GM13976 (cell line): ENCODE results near the gene SCGB1D4.
"Not testable (repeated sequence)": the region's sequence is repeated elsewhere in the genome, so short reads cannot be mapped to it uniquely, and the experiment has no call there.

Experiments
- DNase-seq: peaks from one replicate; pipeline ENCODE4 v3.0.0; 2012; ENCODE audit warnings: low spot score
- in situ Hi-C: fragments of 300-500 bp; cut with MboI; formaldehyde crosslinking; loops from one replicate; pipeline ENCODE4 v1.12.0; 2022; ENCODE audit warnings: low sequenced_read_pairs, mixed read lengths, inconsistent platforms; ENCODE audit not compliant: unreplicated experiment
- TF ChIP-seq, protein P1 (sequence below): IDR thresholded peaks from 2 replicates; pipeline ENCODE4 v1.5.1; 2012; ENCODE audit warnings: borderline replicate concordance, mild to moderate bottlenecking; ENCODE audit not compliant: insufficient read depth; ENCODE audit errors: extremely low read depth, missing control alignments, control extremely low read depth

SCGB1D4 gene, protein sequence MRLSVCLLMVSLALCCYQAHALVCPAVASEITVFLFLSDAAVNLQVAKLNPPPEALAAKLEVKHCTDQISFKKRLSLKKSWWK

GRCh38 chr11:62298975-62299374 lies at the start of gene SCGB1D4:
Gene SCGB1D4, minus strand, starts transcription at chr11:62299075. Its CDS starts 65 bp downstream, at chr11:62299010.
- TF ChIP-seq, protein P1, sequence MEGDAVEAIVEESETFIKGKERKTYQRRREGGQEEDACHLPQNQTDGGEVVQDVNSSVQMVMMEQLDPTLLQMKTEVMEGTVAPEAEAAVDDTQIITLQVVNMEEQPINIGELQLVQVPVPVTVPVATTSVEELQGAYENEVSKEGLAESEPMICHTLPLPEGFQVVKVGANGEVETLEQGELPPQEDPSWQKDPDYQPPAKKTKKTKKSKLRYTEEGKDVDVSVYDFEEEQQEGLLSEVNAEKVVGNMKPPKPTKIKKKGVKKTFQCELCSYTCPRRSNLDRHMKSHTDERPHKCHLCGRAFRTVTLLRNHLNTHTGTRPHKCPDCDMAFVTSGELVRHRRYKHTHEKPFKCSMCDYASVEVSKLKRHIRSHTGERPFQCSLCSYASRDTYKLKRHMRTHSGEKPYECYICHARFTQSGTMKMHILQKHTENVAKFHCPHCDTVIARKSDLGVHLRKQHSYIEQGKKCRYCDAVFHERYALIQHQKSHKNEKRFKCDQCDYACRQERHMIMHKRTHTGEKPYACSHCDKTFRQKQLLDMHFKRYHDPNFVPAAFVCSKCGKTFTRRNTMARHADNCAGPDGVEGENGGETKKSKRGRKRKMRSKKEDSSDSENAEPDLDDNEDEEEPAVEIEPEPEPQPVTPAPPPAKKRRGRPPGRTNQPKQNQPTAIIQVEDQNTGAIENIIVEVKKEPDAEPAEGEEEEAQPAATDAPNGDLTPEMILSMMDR, result no peak
- in situ Hi-C loops, result no loop called here
- no peak for DNase-seq

- TF ChIP-seq, protein P1, result no peak
- in situ Hi-C loops, result no loop called here
- no peak for DNase-seq
Measured at GRCh38 chr11:62345861-62346260, 47.0 kb upstream of the SCGB1D4 start.

DNA sequence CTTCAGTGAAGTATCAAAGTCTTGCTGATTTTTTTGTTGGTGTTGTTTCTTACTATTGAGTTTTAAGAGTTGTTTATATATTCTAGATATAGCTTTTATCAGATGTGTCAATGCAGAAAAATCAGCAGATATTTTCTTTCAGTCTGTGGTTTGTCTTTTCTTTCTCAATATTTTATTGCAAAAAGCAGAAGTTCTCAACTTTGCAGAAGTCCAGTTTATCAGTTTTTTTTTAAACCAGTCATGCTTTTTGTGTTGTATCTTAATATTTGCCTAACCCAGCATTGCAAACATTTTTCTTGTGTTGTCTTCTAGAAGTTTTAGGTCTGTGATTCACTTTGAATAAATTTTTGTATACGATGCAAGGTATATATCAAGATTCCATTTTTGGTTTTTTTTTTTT lies 45.3 kb upstream of the SCGB1D4 start:
- TF ChIP-seq, protein P1, result no peak
- in situ Hi-C loops, result no loop called here
- no peak for DNase-seq

GRCh38 chr11:62343646-62344190 lies 44.8 kb upstream of the SCGB1D4 start:
- DNase-seq, in situ Hi-C loops: not testable (repeated sequence)

DNA sequence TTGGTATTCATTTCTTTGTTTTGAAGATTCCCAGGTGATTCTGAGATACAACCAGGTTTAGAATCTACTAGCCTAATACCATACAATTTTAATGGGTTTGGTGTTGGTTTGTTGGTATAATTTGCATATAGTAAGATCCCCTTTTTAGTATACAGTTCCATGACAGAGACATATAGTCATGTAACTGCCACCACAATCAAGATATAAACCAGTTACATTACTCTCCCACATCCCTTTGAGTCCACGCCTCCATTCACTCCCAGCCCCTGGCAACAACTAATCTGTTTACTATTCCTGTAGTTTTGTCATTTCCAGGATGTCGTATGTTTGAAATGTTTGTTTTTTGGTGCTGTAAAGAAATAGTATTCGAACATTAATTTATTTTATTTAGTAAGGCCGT lies 42.7 kb upstream of the SCGB1D4 start:
- in situ Hi-C loops, result no loop called here
- DNase-seq, result no peak
- TF ChIP-seq, protein P1, result no peak

DNA sequence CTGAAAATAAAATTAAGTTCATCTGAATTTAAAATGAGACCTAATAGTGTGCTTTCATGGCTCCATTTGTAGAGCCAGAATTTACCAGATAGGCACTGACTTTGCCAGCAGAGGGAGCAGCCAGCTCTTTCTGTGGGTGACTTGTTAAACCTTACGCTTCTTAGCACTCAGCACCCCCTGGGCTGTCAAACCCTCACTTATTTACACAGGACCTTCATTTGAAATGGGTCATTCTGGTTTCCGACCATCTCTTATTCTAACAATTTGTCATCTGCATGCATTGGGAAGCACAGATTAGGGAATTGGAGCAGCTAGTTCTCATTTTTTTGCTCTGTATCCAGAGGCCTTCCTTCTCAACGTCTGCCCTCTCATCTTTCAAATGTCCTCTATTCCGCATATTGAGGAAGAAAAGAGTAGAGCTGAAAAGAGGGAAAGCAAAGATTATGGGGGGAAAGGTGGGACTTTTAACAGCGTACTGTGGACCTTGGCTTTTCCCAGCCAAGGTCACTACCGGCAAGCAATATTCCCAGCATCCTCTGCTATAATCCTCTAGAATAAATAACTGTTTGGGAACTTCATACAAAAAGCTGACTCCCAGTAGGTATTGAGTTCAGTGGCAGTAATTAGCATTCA lies 41.5 kb upstream of the SCGB1D4 start:
- DNase-seq, result peak; percentile 48
- TF ChIP-seq, protein P1, result peak; percentile 57
- in situ Hi-C loops, result no loop called here

- DNase-seq, result no peak
- in situ Hi-C loops, result no loop called here
- TF ChIP-seq, protein P1, result no peak
Measured at GRCh38 chr11:62338218-62338617, 39.3 kb upstream of the SCGB1D4 start.
